ENCODE results near the gene WNT7B. TPM values are rescaled to one million over a fixed set of nuclear protein-coding genes. Genes with fewer than 3 reads are reported as not detected.

Gene WNT7B
- total and polyA plus RNA-seq, 2 experiments from 2014 or later = 0.10 TPM; not detected in 1

DNA sequence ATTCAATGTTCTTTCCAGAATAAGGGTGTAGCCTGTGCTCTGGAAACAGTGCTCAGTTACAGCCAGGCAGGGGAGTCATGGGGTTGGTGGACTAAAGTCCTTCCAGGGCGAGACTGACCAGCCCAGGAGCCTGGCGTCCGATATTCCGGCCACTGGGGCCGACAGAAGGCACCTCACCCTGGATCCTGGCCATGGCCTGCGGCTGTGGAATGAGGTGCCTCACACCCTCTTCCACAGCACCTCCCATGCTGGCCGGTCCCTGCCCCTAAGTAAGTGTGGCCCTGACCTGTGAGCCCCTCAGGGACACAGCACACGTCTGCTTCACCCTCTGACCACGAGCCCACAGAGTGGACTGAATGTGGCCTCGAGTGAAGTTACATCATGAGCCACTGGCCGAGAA, 50.5 kb downstream of the WNT7B start:
- Histone ChIP-seq H3K9me2 (ENCODE audit: insufficient read depth) (no peaks in the 10 kb centered on the region), H2AFZ (no peak overlapping the region), H3F3A (replicated peaks; ENCODE audit: low read depth) (no peaks in the 10 kb centered on the region), H3K27ac (ENCODE audit: low read depth) (no peak overlapping the region), H3K79me2 (replicated peaks; ENCODE audit: insufficient read depth) (no peaks in the 10 kb centered on the region), H3K27me3 (ENCODE audit: insufficient read depth) (no peaks in the 10 kb centered on the region), H3K4me2 (no peak overlapping the region), H4K20me1 (replicated peaks; ENCODE audit: insufficient read depth) (no peaks in the 10 kb centered on the region), H3K4me3 (no peak overlapping the region), H3K36me3 (ENCODE audit: insufficient read depth) (no peaks in the 10 kb centered on the region), H3K4me1 (ENCODE audit: insufficient read depth) (no peaks in the 10 kb centered on the region)
- DNase-seq (ENCODE audit: low spot score) (no peak), ATAC-seq (no peak)
- Mint-ChIP-seq H3K4me1 (no peaks in the 10 kb centered on the region), H3K9me3 (no peaks in the 10 kb centered on the region), H3K4me3 (no peak overlapping the region), H3K36me3 (ENCODE audit: low read depth) (no peaks in the 10 kb centered on the region), H3K27me3 (ENCODE audit: insufficient read depth, low read depth, poor library complexity) (peaks cover 2% of the 10 kb centered on the region), H3K27ac (no peak overlapping the region)
- TF ChIP-seq JUNB (IDR thresholded peaks at IDR 0.05; ENCODE audit: unreplicated experiment) (no peak), NANOG (IDR thresholded peaks at IDR 0.05; ENCODE audit: borderline replicate concordance) (no peak), EZH2 (IDR thresholded peaks at IDR 0.05; ENCODE audit: low read depth, unreplicated experiment) (no peak), STAT1 (IDR thresholded peaks at IDR 0.05; ENCODE audit: unreplicated experiment) (no peak), ZNF114 (CRISPR knock-in tag; IDR thresholded peaks at IDR 0.05) (no peak), EZH2phosphoT487 (IDR thresholded peaks at IDR 0.05; ENCODE audit: unreplicated experiment) (no peak), POLR2AphosphoS5 (IDR thresholded peaks at IDR 0.05; ENCODE audit: low read depth) (no peak), ZNF331 (CRISPR knock-in tag; IDR thresholded peaks at IDR 0.05; ENCODE audit: low read depth) (no peak), CREB1 (CRISPR knock-in tag; IDR thresholded peaks at IDR 0.05; ENCODE audit: low read depth) (no peak)
- TF ChIP-seq, protein P1, sequence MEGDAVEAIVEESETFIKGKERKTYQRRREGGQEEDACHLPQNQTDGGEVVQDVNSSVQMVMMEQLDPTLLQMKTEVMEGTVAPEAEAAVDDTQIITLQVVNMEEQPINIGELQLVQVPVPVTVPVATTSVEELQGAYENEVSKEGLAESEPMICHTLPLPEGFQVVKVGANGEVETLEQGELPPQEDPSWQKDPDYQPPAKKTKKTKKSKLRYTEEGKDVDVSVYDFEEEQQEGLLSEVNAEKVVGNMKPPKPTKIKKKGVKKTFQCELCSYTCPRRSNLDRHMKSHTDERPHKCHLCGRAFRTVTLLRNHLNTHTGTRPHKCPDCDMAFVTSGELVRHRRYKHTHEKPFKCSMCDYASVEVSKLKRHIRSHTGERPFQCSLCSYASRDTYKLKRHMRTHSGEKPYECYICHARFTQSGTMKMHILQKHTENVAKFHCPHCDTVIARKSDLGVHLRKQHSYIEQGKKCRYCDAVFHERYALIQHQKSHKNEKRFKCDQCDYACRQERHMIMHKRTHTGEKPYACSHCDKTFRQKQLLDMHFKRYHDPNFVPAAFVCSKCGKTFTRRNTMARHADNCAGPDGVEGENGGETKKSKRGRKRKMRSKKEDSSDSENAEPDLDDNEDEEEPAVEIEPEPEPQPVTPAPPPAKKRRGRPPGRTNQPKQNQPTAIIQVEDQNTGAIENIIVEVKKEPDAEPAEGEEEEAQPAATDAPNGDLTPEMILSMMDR (conservative IDR thresholded peaks at IDR 0.05; ENCODE audit: low read depth in 2 of 2) = no peak
- TF ChIP-seq, protein P2, sequence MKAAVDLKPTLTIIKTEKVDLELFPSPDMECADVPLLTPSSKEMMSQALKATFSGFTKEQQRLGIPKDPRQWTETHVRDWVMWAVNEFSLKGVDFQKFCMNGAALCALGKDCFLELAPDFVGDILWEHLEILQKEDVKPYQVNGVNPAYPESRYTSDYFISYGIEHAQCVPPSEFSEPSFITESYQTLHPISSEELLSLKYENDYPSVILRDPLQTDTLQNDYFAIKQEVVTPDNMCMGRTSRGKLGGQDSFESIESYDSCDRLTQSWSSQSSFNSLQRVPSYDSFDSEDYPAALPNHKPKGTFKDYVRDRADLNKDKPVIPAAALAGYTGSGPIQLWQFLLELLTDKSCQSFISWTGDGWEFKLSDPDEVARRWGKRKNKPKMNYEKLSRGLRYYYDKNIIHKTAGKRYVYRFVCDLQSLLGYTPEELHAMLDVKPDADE (IDR thresholded peaks at IDR 0.05) = no peak
- TF ChIP-seq, protein P3, sequence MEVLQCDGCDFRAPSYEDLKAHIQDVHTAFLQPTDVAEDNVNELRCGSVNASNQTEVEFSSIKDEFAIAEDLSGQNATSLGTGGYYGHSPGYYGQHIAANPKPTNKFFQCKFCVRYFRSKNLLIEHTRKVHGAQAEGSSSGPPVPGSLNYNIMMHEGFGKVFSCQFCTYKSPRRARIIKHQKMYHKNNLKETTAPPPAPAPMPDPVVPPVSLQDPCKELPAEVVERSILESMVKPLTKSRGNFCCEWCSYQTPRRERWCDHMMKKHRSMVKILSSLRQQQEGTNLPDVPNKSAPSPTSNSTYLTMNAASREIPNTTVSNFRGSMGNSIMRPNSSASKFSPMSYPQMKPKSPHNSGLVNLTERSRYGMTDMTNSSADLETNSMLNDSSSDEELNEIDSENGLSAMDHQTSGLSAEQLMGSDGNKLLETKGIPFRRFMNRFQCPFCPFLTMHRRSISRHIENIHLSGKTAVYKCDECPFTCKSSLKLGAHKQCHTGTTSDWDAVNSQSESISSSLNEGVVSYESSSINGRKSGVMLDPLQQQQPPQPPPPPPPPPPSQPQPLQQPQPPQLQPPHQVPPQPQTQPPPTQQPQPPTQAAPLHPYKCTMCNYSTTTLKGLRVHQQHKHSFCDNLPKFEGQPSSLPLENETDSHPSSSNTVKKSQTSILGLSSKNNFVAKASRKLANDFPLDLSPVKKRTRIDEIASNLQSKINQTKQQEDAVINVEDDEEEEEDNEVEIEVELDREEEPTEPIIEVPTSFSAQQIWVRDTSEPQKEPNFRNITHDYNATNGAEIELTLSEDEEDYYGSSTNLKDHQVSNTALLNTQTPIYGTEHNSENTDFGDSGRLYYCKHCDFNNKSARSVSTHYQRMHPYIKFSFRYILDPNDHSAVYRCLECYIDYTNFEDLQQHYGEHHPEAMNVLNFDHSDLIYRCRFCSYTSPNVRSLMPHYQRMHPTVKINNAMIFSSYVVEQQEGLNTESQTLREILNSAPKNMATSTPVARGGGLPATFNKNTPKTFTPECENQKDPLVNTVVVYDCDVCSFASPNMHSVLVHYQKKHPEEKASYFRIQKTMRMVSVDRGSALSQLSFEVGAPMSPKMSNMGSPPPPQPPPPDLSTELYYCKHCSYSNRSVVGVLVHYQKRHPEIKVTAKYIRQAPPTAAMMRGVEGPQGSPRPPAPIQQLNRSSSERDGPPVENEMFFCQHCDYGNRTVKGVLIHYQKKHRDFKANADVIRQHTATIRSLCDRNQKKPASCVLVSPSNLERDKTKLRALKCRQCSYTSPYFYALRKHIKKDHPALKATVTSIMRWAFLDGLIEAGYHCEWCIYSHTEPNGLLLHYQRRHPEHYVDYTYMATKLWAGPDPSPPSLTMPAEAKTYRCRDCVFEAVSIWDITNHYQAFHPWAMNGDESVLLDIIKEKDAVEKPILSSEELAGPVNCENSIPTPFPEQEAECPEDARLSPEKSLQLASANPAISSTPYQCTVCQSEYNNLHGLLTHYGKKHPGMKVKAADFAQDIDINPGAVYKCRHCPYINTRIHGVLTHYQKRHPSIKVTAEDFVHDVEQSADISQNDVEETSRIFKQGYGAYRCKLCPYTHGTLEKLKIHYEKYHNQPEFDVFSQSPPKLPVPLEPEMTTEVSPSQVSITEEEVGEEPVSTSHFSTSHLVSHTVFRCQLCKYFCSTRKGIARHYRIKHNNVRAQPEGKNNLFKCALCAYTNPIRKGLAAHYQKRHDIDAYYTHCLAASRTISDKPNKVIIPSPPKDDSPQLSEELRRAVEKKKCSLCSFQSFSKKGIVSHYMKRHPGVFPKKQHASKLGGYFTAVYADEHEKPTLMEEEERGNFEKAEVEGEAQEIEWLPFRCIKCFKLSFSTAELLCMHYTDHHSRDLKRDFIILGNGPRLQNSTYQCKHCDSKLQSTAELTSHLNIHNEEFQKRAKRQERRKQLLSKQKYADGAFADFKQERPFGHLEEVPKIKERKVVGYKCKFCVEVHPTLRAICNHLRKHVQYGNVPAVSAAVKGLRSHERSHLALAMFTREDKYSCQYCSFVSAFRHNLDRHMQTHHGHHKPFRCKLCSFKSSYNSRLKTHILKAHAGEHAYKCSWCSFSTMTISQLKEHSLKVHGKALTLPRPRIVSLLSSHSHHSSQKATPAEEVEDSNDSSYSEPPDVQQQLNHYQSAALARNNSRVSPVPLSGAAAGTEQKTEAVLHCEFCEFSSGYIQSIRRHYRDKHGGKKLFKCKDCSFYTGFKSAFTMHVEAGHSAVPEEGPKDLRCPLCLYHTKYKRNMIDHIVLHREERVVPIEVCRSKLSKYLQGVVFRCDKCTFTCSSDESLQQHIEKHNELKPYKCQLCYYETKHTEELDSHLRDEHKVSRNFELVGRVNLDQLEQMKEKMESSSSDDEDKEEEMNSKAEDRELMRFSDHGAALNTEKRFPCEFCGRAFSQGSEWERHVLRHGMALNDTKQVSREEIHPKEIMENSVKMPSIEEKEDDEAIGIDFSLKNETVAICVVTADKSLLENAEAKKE (CRISPR knock-in tag; IDR thresholded peaks at IDR 0.05) = no peak
- TF ChIP-seq, protein P4, sequence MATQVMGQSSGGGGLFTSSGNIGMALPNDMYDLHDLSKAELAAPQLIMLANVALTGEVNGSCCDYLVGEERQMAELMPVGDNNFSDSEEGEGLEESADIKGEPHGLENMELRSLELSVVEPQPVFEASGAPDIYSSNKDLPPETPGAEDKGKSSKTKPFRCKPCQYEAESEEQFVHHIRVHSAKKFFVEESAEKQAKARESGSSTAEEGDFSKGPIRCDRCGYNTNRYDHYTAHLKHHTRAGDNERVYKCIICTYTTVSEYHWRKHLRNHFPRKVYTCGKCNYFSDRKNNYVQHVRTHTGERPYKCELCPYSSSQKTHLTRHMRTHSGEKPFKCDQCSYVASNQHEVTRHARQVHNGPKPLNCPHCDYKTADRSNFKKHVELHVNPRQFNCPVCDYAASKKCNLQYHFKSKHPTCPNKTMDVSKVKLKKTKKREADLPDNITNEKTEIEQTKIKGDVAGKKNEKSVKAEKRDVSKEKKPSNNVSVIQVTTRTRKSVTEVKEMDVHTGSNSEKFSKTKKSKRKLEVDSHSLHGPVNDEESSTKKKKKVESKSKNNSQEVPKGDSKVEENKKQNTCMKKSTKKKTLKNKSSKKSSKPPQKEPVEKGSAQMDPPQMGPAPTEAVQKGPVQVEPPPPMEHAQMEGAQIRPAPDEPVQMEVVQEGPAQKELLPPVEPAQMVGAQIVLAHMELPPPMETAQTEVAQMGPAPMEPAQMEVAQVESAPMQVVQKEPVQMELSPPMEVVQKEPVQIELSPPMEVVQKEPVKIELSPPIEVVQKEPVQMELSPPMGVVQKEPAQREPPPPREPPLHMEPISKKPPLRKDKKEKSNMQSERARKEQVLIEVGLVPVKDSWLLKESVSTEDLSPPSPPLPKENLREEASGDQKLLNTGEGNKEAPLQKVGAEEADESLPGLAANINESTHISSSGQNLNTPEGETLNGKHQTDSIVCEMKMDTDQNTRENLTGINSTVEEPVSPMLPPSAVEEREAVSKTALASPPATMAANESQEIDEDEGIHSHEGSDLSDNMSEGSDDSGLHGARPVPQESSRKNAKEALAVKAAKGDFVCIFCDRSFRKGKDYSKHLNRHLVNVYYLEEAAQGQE (IDR thresholded peaks at IDR 0.05; ENCODE audit: unreplicated experiment) = no peak

Measured in GM23338 (cell line).